ENCODE results near the gene HDDC2. TPM values are rescaled to one million over a fixed set of nuclear protein-coding genes. Genes with fewer than 3 reads are reported as not detected.

The HDDC2 gene
- total RNA-seq, 4 donors from 2014 or later: 52.0 to 78.3 (median 66.5) TPM

DNA sequence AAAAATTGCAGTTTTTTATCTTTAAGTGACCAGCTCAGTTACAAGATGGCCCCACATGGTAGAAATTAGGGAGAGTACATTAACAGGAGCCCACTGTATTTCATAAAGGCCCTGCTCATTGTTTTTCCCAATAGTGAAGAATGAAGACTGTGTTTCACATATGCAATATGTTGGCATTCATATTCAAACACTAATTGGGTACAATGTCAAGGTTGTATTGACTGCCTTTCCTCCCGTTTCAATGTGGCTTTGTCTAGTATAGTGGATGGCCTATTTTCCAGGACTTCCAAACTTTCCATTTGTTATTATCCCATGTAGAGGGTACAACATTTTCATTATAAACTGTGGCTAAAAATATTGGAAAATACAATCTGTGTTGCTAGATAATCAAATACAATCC, 51.3 kb downstream of the HDDC2 start:
- no peak overlapping the region for H3K27ac ChIP-seq
- H3K27me3 ChIP-seq: no peaks in the 10 kb centered on the region
- H3K9me3 ChIP-seq: no peaks in the 10 kb centered on the region
- peaks cover 12% of the 10 kb centered on the region for H3K4me1 ChIP-seq
- H3K36me3 ChIP-seq: no peaks in the 10 kb centered on the region
- TF ChIP-seq POLR2AphosphoS5 (IDR thresholded peaks at IDR 0.05) (no peak), EP300 (IDR thresholded peaks at IDR 0.05) (no peak), POLR2A (IDR thresholded peaks at IDR 0.05) (no peak)
- TF ChIP-seq, protein P1, sequence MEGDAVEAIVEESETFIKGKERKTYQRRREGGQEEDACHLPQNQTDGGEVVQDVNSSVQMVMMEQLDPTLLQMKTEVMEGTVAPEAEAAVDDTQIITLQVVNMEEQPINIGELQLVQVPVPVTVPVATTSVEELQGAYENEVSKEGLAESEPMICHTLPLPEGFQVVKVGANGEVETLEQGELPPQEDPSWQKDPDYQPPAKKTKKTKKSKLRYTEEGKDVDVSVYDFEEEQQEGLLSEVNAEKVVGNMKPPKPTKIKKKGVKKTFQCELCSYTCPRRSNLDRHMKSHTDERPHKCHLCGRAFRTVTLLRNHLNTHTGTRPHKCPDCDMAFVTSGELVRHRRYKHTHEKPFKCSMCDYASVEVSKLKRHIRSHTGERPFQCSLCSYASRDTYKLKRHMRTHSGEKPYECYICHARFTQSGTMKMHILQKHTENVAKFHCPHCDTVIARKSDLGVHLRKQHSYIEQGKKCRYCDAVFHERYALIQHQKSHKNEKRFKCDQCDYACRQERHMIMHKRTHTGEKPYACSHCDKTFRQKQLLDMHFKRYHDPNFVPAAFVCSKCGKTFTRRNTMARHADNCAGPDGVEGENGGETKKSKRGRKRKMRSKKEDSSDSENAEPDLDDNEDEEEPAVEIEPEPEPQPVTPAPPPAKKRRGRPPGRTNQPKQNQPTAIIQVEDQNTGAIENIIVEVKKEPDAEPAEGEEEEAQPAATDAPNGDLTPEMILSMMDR (IDR thresholded peaks at IDR 0.05): no peak
- no peak for DNase-seq (ENCODE audit: low spot score in 2 of 2)
- WGBS: 60% methylated on average over 1 of the region's 1 CpG
- H3K4me3 ChIP-seq: no peak overlapping the region

DNA sequence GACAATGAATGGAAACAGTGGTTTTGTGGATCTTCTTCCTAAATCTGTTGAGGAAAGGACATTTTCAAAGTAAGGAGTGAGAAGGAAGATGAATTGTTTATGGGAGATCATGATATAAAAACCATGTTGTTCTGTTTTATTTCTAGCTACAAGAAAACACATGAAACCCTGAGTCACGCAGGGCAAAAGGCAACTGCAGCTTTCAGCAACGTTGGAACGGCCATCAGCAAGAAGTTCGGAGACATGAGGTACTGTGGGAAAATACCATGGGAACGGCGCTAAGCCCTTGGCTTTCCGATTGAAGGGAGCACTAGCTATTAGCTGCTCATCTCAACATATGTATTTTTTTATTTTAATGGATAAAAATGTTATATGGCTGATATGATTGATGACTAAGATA, 53.6 kb downstream of the HDDC2 start:
- Histone ChIP-seq H3K4me3 (no peak overlapping the region), H3K4me1 (peaks cover 20% of the 10 kb centered on the region), H3K9me3 (no peaks in the 10 kb centered on the region), H3K36me3 (no peaks in the 10 kb centered on the region), H3K27ac (no peak overlapping the region), H3K27me3 (no peaks in the 10 kb centered on the region)
- WGBS: 78% methylated on average over 7 of the region's 7 CpGs
- TF ChIP-seq POLR2A (IDR thresholded peaks at IDR 0.05) (no peak), POLR2AphosphoS5 (IDR thresholded peaks at IDR 0.05) (no peak), EP300 (IDR thresholded peaks at IDR 0.05) (no peak)
- TF ChIP-seq, protein P1 (IDR thresholded peaks at IDR 0.05): no peak
- DNase-seq (ENCODE audit: low spot score in 2 of 2): no peak

DNA sequence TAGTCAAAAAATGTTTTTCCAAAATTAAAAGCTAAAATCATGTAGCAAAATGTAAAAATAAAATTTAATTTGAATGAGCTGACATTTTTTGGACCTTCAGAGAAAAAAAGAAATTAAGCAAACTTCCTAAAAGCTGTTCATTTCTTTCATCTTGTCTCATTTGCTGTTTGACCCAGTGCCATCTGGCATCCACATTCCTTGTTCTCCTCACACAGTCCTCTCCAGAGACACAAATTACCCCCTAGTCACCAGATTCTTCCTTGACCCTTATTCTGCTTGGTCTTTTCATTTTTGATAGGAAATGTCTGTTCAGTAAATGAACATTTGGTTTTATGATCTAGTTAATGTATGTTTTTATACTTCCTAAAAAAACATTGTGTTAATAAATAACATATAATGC, 55.2 kb downstream of the HDDC2 start:
- Histone ChIP-seq H3K27me3 (no peaks in the 10 kb centered on the region), H3K27ac (no peak overlapping the region), H3K9me3 (no peaks in the 10 kb centered on the region), H3K4me3 (no peak overlapping the region), H3K36me3 (no peaks in the 10 kb centered on the region), H3K4me1 (peaks cover 20% of the 10 kb centered on the region)
- DNase-seq (ENCODE audit: low spot score in 2 of 2): no peak
- no peak for TF ChIP-seq POLR2A (IDR thresholded peaks at IDR 0.05)
- no peak for TF ChIP-seq POLR2AphosphoS5 (IDR thresholded peaks at IDR 0.05)
- TF ChIP-seq, protein P1 (IDR thresholded peaks at IDR 0.05): no peak
- no peak for TF ChIP-seq EP300 (IDR thresholded peaks at IDR 0.05)

DNA sequence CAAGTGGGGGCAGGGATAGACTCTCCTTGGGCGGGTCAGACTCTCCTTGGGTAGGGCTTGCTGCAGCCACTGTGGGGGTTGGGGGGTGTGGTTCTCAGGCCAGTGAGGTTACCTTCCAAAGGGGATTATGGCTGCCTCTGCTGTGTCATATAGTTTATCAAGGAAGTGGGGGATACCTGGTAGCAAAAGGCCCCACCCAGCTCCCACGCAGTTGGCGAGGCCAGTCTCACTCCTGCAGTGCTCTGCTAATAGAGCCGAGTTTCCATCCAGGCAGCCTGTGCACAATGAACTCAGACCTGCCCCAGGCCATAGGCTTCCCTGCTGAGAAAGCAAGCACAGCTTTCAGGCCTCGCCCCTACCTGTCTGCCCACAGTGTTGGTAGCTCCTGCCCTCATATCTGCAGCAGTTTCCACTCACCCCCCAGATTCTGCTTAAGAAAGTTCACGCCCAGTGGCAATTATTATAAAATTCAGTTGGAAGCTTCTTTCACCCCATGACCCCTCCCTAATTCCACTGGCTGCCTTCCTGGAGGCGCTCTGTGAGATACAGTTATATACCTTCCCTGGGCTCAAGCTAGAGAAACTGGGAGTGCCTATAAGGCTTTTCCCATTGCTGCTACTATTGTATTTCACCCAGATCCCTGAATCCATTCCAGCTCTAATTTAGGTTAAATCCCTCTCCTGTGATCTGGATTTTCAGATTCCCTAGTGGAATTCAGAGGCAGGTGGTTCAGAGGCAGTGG, 56.1 kb downstream of the HDDC2 start:
- H3K27ac ChIP-seq: no peak overlapping the region
- DNase-seq (ENCODE audit: low spot score in 2 of 2): no peak
- H3K4me3 ChIP-seq: no peak overlapping the region
- no peaks in the 10 kb centered on the region for H3K27me3 ChIP-seq
- H3K4me1 ChIP-seq: peaks cover 20% of the 10 kb centered on the region
- TF ChIP-seq EP300 (IDR thresholded peaks at IDR 0.05) (no peak), POLR2AphosphoS5 (IDR thresholded peaks at IDR 0.05) (no peak), POLR2A (IDR thresholded peaks at IDR 0.05) (no peak)
- TF ChIP-seq, protein P1 (IDR thresholded peaks at IDR 0.05): no peak
- H3K36me3 ChIP-seq: no peaks in the 10 kb centered on the region
- no peaks in the 10 kb centered on the region for H3K9me3 ChIP-seq
- 55% methylated on average over 7 of the region's 7 CpGs for WGBS

DNA sequence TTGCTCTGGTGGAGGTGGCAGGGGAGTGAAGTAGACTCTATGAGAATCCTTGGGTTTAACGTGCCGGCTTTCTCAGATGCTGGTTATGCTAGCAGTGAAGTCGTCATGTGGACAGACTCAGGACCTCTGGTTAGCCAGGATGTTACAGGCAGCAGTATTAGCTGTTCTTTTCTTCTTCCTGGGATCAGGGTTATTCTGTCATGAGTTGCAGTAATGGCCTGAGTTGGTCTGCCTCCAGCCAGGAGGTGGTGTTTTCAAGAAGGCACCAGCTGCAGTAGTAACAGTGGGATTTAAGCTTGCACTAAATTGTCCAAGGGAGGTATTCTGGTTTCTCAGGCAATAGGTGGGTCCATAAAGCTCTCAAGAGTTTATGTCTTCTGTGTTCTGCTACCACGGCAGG, 56.7 kb downstream of the HDDC2 start:
- Histone ChIP-seq H3K36me3 (no peaks in the 10 kb centered on the region), H3K4me3 (no peak overlapping the region), H3K9me3 (no peaks in the 10 kb centered on the region), H3K27me3 (no peaks in the 10 kb centered on the region), H3K27ac (no peak overlapping the region), H3K4me1 (peaks cover 20% of the 10 kb centered on the region)
- no peak for TF ChIP-seq EP300 (IDR thresholded peaks at IDR 0.05)
- no peak for TF ChIP-seq POLR2A (IDR thresholded peaks at IDR 0.05)
- 88% methylated on average over 4 of the region's 4 CpGs for WGBS
- no peak for DNase-seq (ENCODE audit: low spot score in 2 of 2)
